SK-N-MC (cell line): ENCODE data around the gene THADA.

Experiments used
- EZH2 ChIP-seq: fragments of 200-600 bp; sonication (generic); IDR thresholded peaks from one replicate; pipeline ENCODE4 v1.6.1; 2017; ENCODE audit warnings: antibody characterized with exemption
- POLR2AphosphoS5 ChIP-seq: IDR thresholded peaks from 2 replicates; pipeline ENCODE4 v1.6.1; 2012; ENCODE audit warnings: mild to moderate bottlenecking, low read depth, low read length, borderline replicate concordance

DNA sequence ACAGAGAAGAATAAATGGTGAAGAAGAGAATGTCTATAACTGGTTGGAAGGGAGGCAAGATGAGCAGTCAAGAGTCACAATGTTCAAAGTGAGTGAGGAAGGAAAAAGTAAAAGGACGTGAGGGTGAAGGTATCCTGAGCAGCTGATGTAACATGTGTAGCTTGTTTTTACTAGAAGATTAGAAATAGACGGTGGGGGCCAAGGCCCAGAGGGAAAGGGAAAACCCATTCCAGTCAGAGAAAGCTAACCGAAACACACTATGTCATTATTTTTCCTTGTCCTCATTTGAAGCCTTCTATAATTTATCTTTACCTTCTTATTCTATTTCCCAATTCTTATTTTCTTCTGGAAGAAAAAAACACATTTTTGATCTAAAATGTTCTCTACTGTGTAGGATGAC lies 176.6 kb downstream of the THADA start:
- TF ChIP-seq POLR2AphosphoS5 (no peak), EZH2 (no peak)
